K562 (cell line): Measurements from ENCODE around the gene EMC6. TPM values are rescaled to one million over a fixed set of nuclear protein-coding genes. Genes with fewer than 3 reads are reported as not detected.

Experiments used
- CTBP1 ChIP-seq: fragments of 450-650 bp; IDR thresholded peaks from 2 replicates; pipeline ENCODE4 v1.6.1; 2016; ENCODE audit warnings: borderline replicate concordance
- SMAD3 ChIP-seq: fragments of 450-650 bp; formaldehyde crosslinking; conservative IDR thresholded peaks from 2 replicates; pipeline ENCODE4 v1.4.0; 2020; ENCODE audit warnings: mild to moderate bottlenecking
- TAL1 ChIP-seq: fragments of 450-650 bp; IDR thresholded peaks from 2 replicates; pipeline ENCODE4 v1.6.1; 2016; ENCODE audit warnings: mild to moderate bottlenecking
- ZNF175 ChIP-seq: fragments of 200-800 bp; sonication (Bioruptor generic); IDR thresholded peaks from 2 replicates; pipeline ENCODE4 v1.6.1; 2016; ENCODE audit warnings: low read depth, mild to moderate bottlenecking, missing genetic modification characterization, missing compliant biosample characterization
- ZNF311 ChIP-seq: fragments of 250-450 bp; sonication (Bioruptor Pico); IDR thresholded peaks from 2 replicates; pipeline ENCODE4 v1.4.0; 2020; ENCODE audit warnings: mild to moderate bottlenecking, moderate library complexity
- polyA plus RNA-seq, 8 experiments: library from polyadenylated mRNA; depleted of rRNA in 4 of 8; stranded (reverse) in 5 of 8; unstranded in 3 of 8; fragments of >200 nt; fragmentation: Nextera tagmentation in 2 of 8; fragmentation: Illumina TruSeq in 1 of 8; extraction: Ambion mirVana in 2 of 8; extraction: Trizol in 1 of 8; gene quantifications; 2 replicates each; pipeline versions ENCODE4 v1.2.1 to v1.2.3, GENCODE V29; 2011 to 2014; ENCODE audit warnings: inconsistent platforms in 1 of 8, missing spikeins in 1 of 8
- total RNA-seq, 7 experiments: library from RNA; depleted of rRNA in 6 of 7; stranded (reverse); fragments of >200 nt in 6 of 7; fragmentation: Illumina TruSeq in 2 of 7; extraction: Trizol in 2 of 7; gene quantifications; 2 replicates each; pipeline versions ENCODE4 v1.2.1 to v1.2.3, GENCODE V29; 2011 to 2021; ENCODE audit warnings: low replicate concordance in 1 of 7
- TF ChIP-seq, protein P1 (sequence below): fragments of 450-650 bp; IDR thresholded peaks from 2 replicates; pipeline ENCODE4 v1.6.1; 2016; ENCODE audit warnings: missing biosample characterization, missing genetic modification characterization
- TF ChIP-seq, protein P2 (sequence below): sonication (generic); formaldehyde crosslinking; IDR thresholded peaks from 2 replicates; pipeline ENCODE4 v1.8.1; 2022; ENCODE audit warnings: missing genetic modification reagents
- TF ChIP-seq, protein P3 (sequence below): fragments of 250-450 bp; sonication (Bioruptor Pico); IDR thresholded peaks from 2 replicates; pipeline ENCODE4 v1.9.0; 2021; ENCODE audit warnings: mild to moderate bottlenecking

Gene EMC6
- total and polyA plus RNA-seq, 9 of the 15 experiments (the other 6 are each of a cell fraction or from before 2014, with no cell fraction given) = 2.9 to 136 (median 24.9) TPM

DNA sequence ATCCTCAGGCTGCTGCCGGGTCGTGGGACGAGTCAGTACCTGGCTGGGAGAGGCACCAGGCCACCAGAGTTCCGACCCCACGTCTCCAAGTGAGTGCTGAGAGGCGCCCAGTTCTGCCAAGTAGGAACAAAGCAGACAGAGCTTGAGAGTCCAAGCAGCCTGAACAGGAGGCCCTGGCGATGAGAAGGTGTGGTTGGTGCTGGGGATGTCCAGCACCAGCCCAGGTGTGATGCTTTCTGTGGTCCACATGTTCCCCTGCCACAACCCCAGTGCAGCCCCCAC lies 11.1 kb upstream of the EMC6 start (continued):
- TF ChIP-seq CTBP1 (no peak), ZNF311 (CRISPR knock-in tag) (no peak), ZNF175 (no peak), SMAD3 (CRISPR knock-in tag) (no peak), TAL1 (no peak)
- TF ChIP-seq, protein P1, sequence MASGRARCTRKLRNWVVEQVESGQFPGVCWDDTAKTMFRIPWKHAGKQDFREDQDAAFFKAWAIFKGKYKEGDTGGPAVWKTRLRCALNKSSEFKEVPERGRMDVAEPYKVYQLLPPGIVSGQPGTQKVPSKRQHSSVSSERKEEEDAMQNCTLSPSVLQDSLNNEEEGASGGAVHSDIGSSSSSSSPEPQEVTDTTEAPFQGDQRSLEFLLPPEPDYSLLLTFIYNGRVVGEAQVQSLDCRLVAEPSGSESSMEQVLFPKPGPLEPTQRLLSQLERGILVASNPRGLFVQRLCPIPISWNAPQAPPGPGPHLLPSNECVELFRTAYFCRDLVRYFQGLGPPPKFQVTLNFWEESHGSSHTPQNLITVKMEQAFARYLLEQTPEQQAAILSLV (tag) = no peak
- TF ChIP-seq, protein P2, sequence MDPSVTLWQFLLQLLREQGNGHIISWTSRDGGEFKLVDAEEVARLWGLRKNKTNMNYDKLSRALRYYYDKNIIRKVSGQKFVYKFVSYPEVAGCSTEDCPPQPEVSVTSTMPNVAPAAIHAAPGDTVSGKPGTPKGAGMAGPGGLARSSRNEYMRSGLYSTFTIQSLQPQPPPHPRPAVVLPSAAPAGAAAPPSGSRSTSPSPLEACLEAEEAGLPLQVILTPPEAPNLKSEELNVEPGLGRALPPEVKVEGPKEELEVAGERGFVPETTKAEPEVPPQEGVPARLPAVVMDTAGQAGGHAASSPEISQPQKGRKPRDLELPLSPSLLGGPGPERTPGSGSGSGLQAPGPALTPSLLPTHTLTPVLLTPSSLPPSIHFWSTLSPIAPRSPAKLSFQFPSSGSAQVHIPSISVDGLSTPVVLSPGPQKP (CRISPR knock-in tag) = no peak
- TF ChIP-seq, protein P3, sequence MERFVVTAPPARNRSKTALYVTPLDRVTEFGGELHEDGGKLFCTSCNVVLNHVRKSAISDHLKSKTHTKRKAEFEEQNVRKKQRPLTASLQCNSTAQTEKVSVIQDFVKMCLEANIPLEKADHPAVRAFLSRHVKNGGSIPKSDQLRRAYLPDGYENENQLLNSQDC (CRISPR knock-in tag) = no peak
